Inflammatory macrophage treated with lipopolysaccharide for 1 hour (primary cell): ENCODE measurements around the gene OTUD4.
"Not testable (repeated sequence)": the region's sequence is repeated elsewhere in the genome, so short reads cannot be mapped to it uniquely, and the experiment has no call there.

Experiments used
- DNase-seq, 2 donors: peaks; one replicate each; pipeline ENCODE4 v3.0.0-alpha.2; 2020 to 2022

Gene OTUD4

GRCh38 chr4:145180298-145181090 lies at the start of gene OTUD4:
Gene OTUD4, minus strand, starts transcription at chr4:145180589. Its CDS starts 616 bp downstream, at chr4:145179973.
- DNase-seq = peak; percentile 93 to 95

- DNase-seq = not testable (repeated sequence)
Measured at GRCh38 chr4:145223228-145223627, 42.8 kb upstream of the OTUD4 start.

- DNase-seq = not testable (repeated sequence)
Measured at GRCh38 chr4:145221529-145221928, 41.1 kb upstream of the OTUD4 start.

- DNase-seq = no peak
Measured at GRCh38 chr4:145219090-145219489, 38.7 kb upstream of the OTUD4 start.

GRCh38 chr4:145218251-145218650 lies 37.9 kb upstream of the OTUD4 start:
- no peak for DNase-seq

- DNase-seq = no peak
Measured at GRCh38 chr4:145217349-145217748, 37.0 kb upstream of the OTUD4 start.

- DNase-seq = peak in 1 of 2 donors; percentile 8
Measured at GRCh38 chr4:145216535-145216934, 36.1 kb upstream of the OTUD4 start.

- no peak for DNase-seq
Measured at GRCh38 chr4:145213245-145213644, 32.9 kb upstream of the OTUD4 start.

- DNase-seq = no peak
Measured at GRCh38 chr4:145207934-145208333, 27.5 kb upstream of the OTUD4 start.

GRCh38 chr4:145203410-145203809 lies 23.0 kb upstream of the OTUD4 start:
- no peak for DNase-seq

- no peak for DNase-seq
Measured at GRCh38 chr4:145200366-145200765, 20.0 kb upstream of the OTUD4 start.

GRCh38 chr4:145199051-145199716 lies 18.8 kb upstream of the OTUD4 start:
- no peak for DNase-seq

- DNase-seq = no peak
Measured at GRCh38 chr4:145196747-145197146, 16.4 kb upstream of the OTUD4 start.

GRCh38 chr4:145195167-145195952 lies 15.0 kb upstream of the OTUD4 start:
- peak; percentile 46 to 70 for DNase-seq

GRCh38 chr4:145189981-145190380 lies 9.6 kb upstream of the OTUD4 start:
- no peak for DNase-seq

GRCh38 chr4:145186729-145187128 lies 6.3 kb upstream of the OTUD4 start:
- DNase-seq = peak; percentile 49 to 75

GRCh38 chr4:145183581-145183980 lies 3.2 kb upstream of the OTUD4 start:
- DNase-seq = no peak

- DNase-seq = no peak
Measured at GRCh38 chr4:145183023-145183422, 2.6 kb upstream of the OTUD4 start.

- DNase-seq = no peak
Measured at GRCh38 chr4:145182222-145182621, 1.8 kb upstream of the OTUD4 start.

- DNase-seq = no peak
Measured at GRCh38 chr4:145181091-145181501, 707 bp upstream of the OTUD4 start.

GRCh38 chr4:145179861-145180297 lies 510 bp downstream of the OTUD4 start:
- DNase-seq = peak in 1 of 2 donors; percentile 66

- DNase-seq = peak; percentile 72 to 80
Measured at GRCh38 chr4:145179281-145179860, 1.0 kb downstream of the OTUD4 start.

- DNase-seq = no peak
Measured at GRCh38 chr4:145178740-145179280, 1.6 kb downstream of the OTUD4 start.
